Measurements from ENCODE around the gene DPF3. TPM values are rescaled to one million over a fixed set of nuclear protein-coding genes. Genes with fewer than 3 reads are reported as not detected.

Gene DPF3
- total RNA-seq, 1 experiment from 2014 or later, result not detected

- intact Hi-C loops (cut with micrococcal nuclease; ENCODE audit: unreplicated experiment), result no loop called here
- Histone ChIP-seq H3K9me3 (ENCODE audit: control insufficient read depth, insufficient read depth, low read depth, low read length) (no peaks in the 10 kb centered on the region), H3K36me3 (ENCODE audit: control insufficient read depth, insufficient read depth, low read length) (no peaks in the 10 kb centered on the region), H3K4me3 (ENCODE audit: low read depth in 2 of 2, low read length in 2 of 2) (no peak overlapping the region), H3K27me3 (ENCODE audit: control insufficient read depth, insufficient read depth, low read length) (no peaks in the 10 kb centered on the region), H3K4me1 (ENCODE audit: control insufficient read depth, insufficient read depth, low read length) (no peaks in the 10 kb centered on the region), H3K27ac (ENCODE audit: low read length) (no peak overlapping the region)
- TF ChIP-seq REST (IDR thresholded peaks at IDR 0.05; ENCODE audit: insufficient read depth in 1 of 2, low read depth in 2 of 2, low read length in 1 of 2) (no peak), CTCF (IDR thresholded peaks at IDR 0.05) (no peak), POLR2AphosphoS5 (IDR thresholded peaks at IDR 0.05; ENCODE audit: low read depth, low read length) (no peak), TCF7L2 (IDR thresholded peaks at IDR 0.05; ENCODE audit: low read depth, low read length) (no peak), SIN3A (IDR thresholded peaks at IDR 0.05; ENCODE audit: borderline replicate concordance, insufficient read depth, low read depth, low read length) (no peak)
- BruUV-seq (replicated peaks), result no TSS peak
- ATAC-seq (no peak), DNase-seq (ENCODE audit: low read depth, low spot score) (no peak)
- in situ Hi-C loops (cut with HindIII; ENCODE audit: low pct_unique_long_range_greater_than_20kb, low sequenced_read_pairs), result no loop called here
- CTCF ChIA-PET, result no interaction called here
- POLR2A ChIA-PET, result no interaction called here
These were observed 105.6 kb downstream of the DPF3 start for GRCh38 chr14:72788255-72788654.

GRCh38 chr14:72787841-72788240 is 106.1 kb downstream of the DPF3 start:
- DNase-seq (ENCODE audit: low read depth, low spot score) (no peak), ATAC-seq (no peak)
- ChIA-PET CTCF (no interaction called here), POLR2A (no interaction called here)
- H3K9me3 ChIP-seq (ENCODE audit: control insufficient read depth, insufficient read depth, low read depth, low read length), result no peaks in the 10 kb centered on the region
- H3K36me3 ChIP-seq (ENCODE audit: control insufficient read depth, insufficient read depth, low read length), result no peaks in the 10 kb centered on the region
- no TSS peak for BruUV-seq (replicated peaks)
- in situ Hi-C loops (cut with HindIII; ENCODE audit: low pct_unique_long_range_greater_than_20kb, low sequenced_read_pairs) (no loop called here), intact Hi-C loops (cut with micrococcal nuclease; ENCODE audit: unreplicated experiment) (no loop called here)
- H3K4me1 ChIP-seq (ENCODE audit: control insufficient read depth, insufficient read depth, low read length), result no peaks in the 10 kb centered on the region
- no peaks in the 10 kb centered on the region for H3K27me3 ChIP-seq (ENCODE audit: control insufficient read depth, insufficient read depth, low read length)
- H3K4me3 ChIP-seq (ENCODE audit: low read depth in 2 of 2, low read length in 2 of 2), result no peak overlapping the region
- no peak for TF ChIP-seq TCF7L2 (IDR thresholded peaks at IDR 0.05; ENCODE audit: low read depth, low read length)
- TF ChIP-seq SIN3A (IDR thresholded peaks at IDR 0.05; ENCODE audit: borderline replicate concordance, insufficient read depth, low read depth, low read length), result no peak
- no peak for TF ChIP-seq REST (IDR thresholded peaks at IDR 0.05; ENCODE audit: insufficient read depth in 1 of 2, low read depth in 2 of 2, low read length in 1 of 2)
- TF ChIP-seq POLR2AphosphoS5 (IDR thresholded peaks at IDR 0.05; ENCODE audit: low read depth, low read length), result no peak
- no peak overlapping the region for H3K27ac ChIP-seq (ENCODE audit: low read length)
